Measurements from ENCODE around the gene NPHP1.
A peak's percentile ranks its signal among the peaks of the same experiment; 100 is the strongest.
"Not testable (repeated sequence)": the region's sequence is repeated elsewhere in the genome, so short reads cannot be mapped to it uniquely, and the experiment has no call there.

NPHP1 gene

DNA sequence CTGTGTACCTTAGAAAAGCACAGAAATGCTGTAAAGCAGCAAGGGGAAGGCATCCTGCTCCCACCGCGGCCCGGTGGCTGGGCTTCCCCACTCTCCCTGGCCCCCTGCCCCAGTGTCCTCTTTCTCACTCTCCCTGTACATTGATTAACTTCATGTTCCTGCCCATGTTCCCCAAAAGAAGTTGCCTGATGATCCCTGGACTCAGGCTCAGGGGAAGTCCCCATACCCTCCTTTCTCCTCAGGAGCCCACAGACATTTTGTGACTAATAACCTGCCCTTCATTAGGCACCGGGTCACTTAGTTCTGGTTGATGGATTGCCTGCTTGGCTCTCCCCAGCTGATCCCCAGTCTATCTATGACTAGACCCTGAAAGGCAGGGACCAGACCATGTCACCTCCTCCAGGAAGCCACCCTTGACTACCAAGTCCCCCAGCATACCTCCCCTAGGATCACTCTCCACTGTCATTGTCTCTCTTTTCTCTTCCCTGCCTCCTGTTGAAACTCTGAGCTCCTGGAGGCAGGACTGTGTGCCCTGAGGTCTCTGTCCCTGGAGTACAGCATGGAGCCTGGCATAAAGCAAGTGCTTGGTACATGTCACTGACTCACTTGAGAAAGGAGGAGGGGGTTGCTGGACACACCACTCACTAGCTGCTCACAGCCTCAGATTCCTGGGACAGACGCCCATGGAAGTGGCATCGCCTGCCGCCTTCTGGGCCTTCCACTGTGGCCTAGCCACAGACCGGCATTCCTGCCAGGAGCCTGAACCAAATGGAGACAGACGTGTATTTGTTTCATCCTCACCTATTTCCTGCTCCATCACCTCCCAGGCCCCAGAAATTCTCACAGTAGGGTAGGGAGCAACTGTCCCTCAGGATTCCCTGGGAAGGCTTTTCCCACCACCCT, 102.7 kb downstream of the NPHP1 start:
- DNase-seq = no peak

DNA sequence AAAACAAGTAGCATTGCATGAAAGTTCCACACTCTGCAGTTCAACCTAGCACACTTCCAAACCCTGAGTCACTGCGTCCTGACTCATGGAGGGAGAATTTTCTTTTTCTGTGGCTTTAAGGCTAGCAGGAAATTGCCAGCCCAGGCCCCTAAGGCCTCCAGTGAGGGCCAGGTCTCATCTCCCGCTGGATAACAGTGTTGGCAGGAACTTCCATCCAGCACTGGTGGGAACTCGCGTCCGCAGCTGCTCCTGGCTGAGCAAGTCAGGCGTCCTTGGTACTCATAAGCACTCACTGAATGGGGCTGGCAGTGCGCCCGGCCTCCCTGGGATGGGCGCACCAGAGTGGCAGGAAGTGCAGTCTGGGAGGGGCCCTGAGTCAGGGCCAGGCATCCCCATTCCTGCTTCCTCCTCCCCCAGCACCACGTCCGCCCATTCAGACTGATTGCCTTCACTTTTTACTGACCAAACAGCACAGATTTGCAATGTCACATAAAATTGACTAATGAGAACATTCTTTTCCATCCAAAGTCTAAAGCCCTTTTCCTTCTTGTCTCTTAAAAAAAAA, 103.5 kb downstream of the NPHP1 start:
- DNase-seq = peak; percentile 95

DNA sequence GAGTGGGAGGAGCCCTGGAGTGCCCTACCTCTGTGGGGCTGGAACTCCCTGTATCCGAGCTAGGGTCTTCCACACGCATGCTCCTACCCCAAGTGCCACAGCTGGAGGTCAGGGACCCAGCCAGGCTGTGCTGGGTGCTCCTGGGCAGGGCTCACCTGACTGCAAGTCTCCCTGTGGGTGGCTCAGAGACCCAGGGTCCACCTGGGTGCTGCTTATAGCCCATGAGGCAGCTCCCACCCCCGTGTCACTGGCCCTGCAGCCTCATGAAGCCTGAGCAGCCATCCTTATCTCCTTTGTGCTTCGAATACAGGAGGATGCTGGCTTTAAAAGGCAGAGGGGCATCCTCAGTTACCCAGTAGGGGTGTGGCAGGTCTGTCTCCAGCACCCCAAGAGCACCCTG, 103.9 kb downstream of the NPHP1 start:
- DNase-seq = not testable (repeated sequence)

DNA sequence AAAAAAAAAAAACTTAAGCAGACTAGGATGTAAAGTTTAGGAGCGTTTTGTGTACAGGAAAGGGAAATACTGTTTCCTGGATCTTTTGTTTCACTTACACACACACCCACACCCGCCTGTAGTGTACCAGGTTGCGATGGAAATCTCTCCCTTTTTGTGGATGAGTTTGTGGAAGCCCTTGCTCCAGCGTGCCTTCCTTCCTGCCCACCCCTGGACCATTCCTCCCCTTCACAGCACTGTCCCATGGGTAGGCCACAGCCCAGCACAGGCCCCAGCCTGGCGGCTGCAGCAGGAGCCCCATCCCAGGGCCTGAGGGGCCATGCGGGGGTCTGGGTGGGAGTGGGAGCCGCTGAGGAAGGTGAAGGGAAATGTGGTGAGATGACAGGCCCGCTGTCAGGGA, 104.3 kb downstream of the NPHP1 start:
- DNase-seq = no peak

GRCh38 chr2:110099471-110100225, 105.2 kb downstream of the NPHP1 start:
- no peak for DNase-seq

- DNase-seq = no peak
These were observed 105.8 kb downstream of the NPHP1 start for GRCh38 chr2:110099038-110099425.

- no peak for DNase-seq
These were observed 107.2 kb downstream of the NPHP1 start for GRCh38 chr2:110097506-110098220.

GRCh38 chr2:110095994-110096633, 108.7 kb downstream of the NPHP1 start:
- DNase-seq = peak; percentile 6

DNA sequence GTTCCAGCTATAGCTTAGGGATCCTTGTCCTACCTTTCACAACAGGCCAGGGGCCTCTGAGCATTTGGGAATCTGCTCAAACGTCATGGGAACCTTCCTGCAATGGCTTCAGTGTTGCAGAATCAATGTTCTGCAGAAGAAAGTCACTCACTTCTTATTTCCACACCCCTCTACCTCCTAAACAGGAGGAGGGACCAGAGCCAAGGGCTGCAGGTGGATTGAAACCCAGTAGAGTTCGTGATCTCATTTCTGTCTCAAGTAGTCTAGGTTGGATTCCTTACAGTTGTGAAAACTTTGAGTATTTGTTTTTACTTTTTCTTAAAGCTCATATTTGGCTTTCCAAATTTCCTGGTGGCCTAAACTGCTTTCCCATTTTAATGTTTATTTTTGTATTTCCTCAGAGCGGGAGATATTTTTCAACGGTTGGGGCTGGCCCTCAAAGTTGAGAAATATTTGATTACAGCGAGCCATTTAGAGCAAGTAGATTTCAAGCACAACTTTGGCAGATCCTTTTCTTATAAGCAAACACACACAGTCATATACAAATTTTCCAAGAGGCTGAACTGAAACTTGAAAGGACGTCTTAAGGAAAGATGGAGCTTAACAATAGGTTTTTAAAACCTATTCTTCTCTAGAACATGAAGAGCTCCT, 109.8 kb downstream of the NPHP1 start:
- not testable (repeated sequence) for DNase-seq

GRCh38 chr2:110093924-110094323, 110.9 kb downstream of the NPHP1 start:
- not testable (repeated sequence) for DNase-seq

DNA sequence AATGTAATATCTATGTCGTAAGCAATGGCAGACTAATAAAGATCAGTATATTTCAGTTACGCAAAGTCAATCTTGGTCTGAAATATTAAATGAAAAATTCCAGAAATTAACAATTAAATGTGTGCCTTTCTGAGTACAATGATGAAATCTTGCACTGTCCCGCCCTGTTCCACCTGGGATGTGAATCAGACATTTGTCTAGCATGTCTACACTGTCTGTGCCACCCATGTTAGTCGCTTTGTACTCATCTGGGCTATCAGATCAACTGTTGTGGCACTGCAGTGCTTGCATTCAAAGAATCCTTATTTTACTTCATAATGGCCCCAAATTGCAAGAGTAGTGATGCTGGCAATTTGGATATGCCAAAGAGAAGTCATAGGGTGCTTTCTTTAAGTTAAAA, 114.6 kb downstream of the NPHP1 start:
- not testable (repeated sequence) for DNase-seq

GRCh38 chr2:110083757-110084156, 121.1 kb downstream of the NPHP1 start:
- not testable (repeated sequence) for DNase-seq

GRCh38 chr2:110083162-110083561, 121.7 kb downstream of the NPHP1 start:
- not testable (repeated sequence) for DNase-seq

GRCh38 chr2:110078104-110078503, 126.7 kb downstream of the NPHP1 start:
- not testable (repeated sequence) for DNase-seq

- not testable (repeated sequence) for DNase-seq
These were observed 128.9 kb downstream of the NPHP1 start for GRCh38 chr2:110075896-110076295.
